HepG2 (cell line): ENCODE results near the gene TRMT10C.

Experiments used
- BCL6 ChIP-seq: IDR thresholded peaks from 2 replicates; pipeline ENCODE4 v1.6.1; 2016; ENCODE audit warnings: missing genetic modification reagents, missing compliant biosample characterization
- CREB1 ChIP-seq, 2 experiments: fragments of 450-650 bp in 1 of 2; IDR thresholded peaks; 2 replicates each; pipeline ENCODE4 v1.6.1; 2016 to 2017; ENCODE audit warnings: control low read depth in 1 of 2, mild to moderate bottlenecking in 1 of 2, missing compliant biosample characterization in 1 of 2, missing genetic modification characterization in 1 of 2
- FLYWCH1 ChIP-seq: sonication (generic); formaldehyde crosslinking; IDR thresholded peaks from 2 replicates; pipeline ENCODE4 v1.8.1; 2023; ENCODE audit warnings: mild to moderate bottlenecking, missing genetic modification reagents
- GFI1 ChIP-seq: sonication (generic); formaldehyde crosslinking; IDR thresholded peaks from 2 replicates; pipeline ENCODE4 v1.5.0; 2020; ENCODE audit warnings: missing genetic modification reagents, mild to moderate bottlenecking, borderline replicate concordance
- GTF2F1 ChIP-seq: fragments of 150-350 bp; IDR thresholded peaks from 2 replicates; pipeline ENCODE4 v1.6.1; 2014; ENCODE audit warnings: low read length
- HMGXB4 ChIP-seq, 2 experiments: sonication (generic) in 1 of 2; formaldehyde crosslinking in 1 of 2; IDR thresholded peaks; 2 replicates each; pipeline versions ENCODE4 v1.4.0 to v1.6.1; 2018 to 2020; ENCODE audit warnings: missing genetic modification reagents in 2 of 2, borderline replicate concordance in 1 of 2, low read depth in 1 of 2, mild to moderate bottlenecking in 1 of 2, missing biosample characterization in 1 of 2
- POLR2A ChIP-seq, 2 experiments: IDR thresholded peaks; 2 replicates each; pipeline ENCODE4 v1.6.1; 2011; ENCODE audit warnings: low read depth in 2 of 2, low read length in 2 of 2, mild to moderate bottlenecking in 1 of 2, moderate library complexity in 1 of 2; ENCODE audit not compliant: insufficient read depth in 1 of 2
- SMARCC2 ChIP-seq: fragments of 450-650 bp; IDR thresholded peaks from 2 replicates; pipeline ENCODE4 v1.6.1; 2017; ENCODE audit warnings: antibody characterized with exemption, mild to moderate bottlenecking
- ZFX ChIP-seq: sonication (generic); formaldehyde crosslinking; IDR thresholded peaks from 2 replicates; pipeline ENCODE4 v1.4.0; 2020; ENCODE audit warnings: mild to moderate bottlenecking, low read depth, missing genetic modification reagents, moderate library complexity
- ZNF556 ChIP-seq: sonication (generic); formaldehyde crosslinking; IDR thresholded peaks from 2 replicates; pipeline ENCODE4 v1.4.0; 2020; ENCODE audit warnings: mild to moderate bottlenecking, missing genetic modification reagents, borderline replicate concordance
- TF ChIP-seq, protein P1 (sequence below): sonication (generic); formaldehyde crosslinking; IDR thresholded peaks from 2 replicates; pipeline ENCODE4 v1.5.0; 2020; ENCODE audit warnings: mild to moderate bottlenecking, missing genetic modification reagents, moderate library complexity
- TF ChIP-seq, protein P2 (sequence below), 2 experiments: fragments of 450-650 bp in 1 of 2; sonication (generic) in 1 of 2; formaldehyde crosslinking; IDR thresholded peaks; 2 replicates each; pipeline versions ENCODE4 v1.5.0 to v1.8.0; 2020 to 2022; ENCODE audit warnings: mild to moderate bottlenecking in 1 of 2, missing genetic modification reagents in 1 of 2

- no peak for TF ChIP-seq CREB1 (IDR thresholded peaks at IDR 0.05)
- TF ChIP-seq CREB1 (CRISPR knock-in tag; IDR thresholded peaks at IDR 0.05), result no peak
- no peak for TF ChIP-seq SMARCC2
- TF ChIP-seq ZNF556 (CRISPR knock-in tag), result no peak
- no peak for TF ChIP-seq HMGXB4 (CRISPR knock-in tag; IDR thresholded peaks at IDR 0.05; ENCODE audit: borderline replicate concordance in 1 of 2, low read depth in 1 of 2)
- TF ChIP-seq, protein P1, sequence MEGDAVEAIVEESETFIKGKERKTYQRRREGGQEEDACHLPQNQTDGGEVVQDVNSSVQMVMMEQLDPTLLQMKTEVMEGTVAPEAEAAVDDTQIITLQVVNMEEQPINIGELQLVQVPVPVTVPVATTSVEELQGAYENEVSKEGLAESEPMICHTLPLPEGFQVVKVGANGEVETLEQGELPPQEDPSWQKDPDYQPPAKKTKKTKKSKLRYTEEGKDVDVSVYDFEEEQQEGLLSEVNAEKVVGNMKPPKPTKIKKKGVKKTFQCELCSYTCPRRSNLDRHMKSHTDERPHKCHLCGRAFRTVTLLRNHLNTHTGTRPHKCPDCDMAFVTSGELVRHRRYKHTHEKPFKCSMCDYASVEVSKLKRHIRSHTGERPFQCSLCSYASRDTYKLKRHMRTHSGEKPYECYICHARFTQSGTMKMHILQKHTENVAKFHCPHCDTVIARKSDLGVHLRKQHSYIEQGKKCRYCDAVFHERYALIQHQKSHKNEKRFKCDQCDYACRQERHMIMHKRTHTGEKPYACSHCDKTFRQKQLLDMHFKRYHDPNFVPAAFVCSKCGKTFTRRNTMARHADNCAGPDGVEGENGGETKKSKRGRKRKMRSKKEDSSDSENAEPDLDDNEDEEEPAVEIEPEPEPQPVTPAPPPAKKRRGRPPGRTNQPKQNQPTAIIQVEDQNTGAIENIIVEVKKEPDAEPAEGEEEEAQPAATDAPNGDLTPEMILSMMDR, result peak; percentile 36
- no peak for TF ChIP-seq BCL6
- TF ChIP-seq ZFX (CRISPR knock-in tag), result no peak
- TF ChIP-seq POLR2A (IDR thresholded peaks at IDR 0.05; ENCODE audit: insufficient read depth in 1 of 2, low read depth in 2 of 2, low read length in 2 of 2), result no peak
- TF ChIP-seq, protein P2, sequence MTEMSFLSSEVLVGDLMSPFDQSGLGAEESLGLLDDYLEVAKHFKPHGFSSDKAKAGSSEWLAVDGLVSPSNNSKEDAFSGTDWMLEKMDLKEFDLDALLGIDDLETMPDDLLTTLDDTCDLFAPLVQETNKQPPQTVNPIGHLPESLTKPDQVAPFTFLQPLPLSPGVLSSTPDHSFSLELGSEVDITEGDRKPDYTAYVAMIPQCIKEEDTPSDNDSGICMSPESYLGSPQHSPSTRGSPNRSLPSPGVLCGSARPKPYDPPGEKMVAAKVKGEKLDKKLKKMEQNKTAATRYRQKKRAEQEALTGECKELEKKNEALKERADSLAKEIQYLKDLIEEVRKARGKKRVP (CRISPR knock-in tag; IDR thresholded peaks at IDR 0.05), result no peak
- no peak for TF ChIP-seq FLYWCH1 (CRISPR knock-in tag)
- no peak for TF ChIP-seq GFI1 (CRISPR knock-in tag)
- no peak for TF ChIP-seq GTF2F1
Measured at GRCh38 chr3:101544161-101544850, 17.4 kb upstream of the TRMT10C start.
